ENCODE data around the gene HEG1.

HEG1 gene

DNA sequence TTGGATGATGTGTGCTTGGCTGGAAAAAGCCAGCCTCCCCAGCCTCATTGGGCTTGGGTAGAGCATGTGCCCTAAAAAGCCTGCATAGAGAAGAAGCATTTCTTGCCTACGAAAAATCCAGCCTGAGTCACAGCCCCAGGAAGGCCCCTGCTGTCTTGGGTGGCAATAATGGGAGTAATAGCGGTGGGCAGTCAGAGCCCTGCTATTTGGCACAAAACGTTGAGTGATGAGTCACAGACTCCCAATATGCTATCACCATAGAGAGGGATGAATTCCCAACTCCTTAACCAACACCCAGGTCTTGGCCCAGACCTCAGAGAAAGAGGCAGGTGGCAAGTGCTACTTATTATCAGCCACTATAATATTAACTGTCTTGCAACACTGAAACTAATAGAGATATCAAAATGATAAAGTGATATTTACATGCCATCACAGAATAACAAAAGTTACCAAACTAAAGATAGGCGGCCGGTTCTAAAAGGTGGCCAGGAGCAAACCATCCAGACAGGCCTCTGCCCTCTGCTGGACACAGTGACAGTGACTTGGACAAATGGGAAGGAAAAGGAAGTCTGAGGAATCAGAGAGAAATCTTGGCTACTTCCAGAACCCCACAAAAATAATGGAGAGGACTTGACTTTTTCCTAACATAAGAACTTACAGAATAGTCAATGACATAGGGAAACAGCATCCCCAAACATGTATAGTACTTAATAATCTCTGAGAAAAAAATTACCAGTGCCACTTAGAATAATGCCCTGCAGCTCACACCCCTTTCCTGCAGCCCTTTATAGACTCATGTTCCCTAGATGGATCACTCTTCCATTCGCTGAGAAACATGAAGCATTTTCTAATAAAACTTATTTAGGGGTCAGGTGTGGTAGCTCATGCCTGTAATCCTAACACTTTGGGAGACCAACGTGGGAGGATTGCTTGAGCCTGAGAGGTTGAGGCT, 69.3 kb downstream of the HEG1 start:
- H3K9me3 ChIP-seq (ENCODE audit: control extremely low read depth in 1 of 5, control insufficient read depth in 4 of 5, insufficient read depth in 2 of 5, low read depth in 1 of 5, low read length in 4 of 5), result no peaks in the 10 kb centered on the region
- peaks cover 0 to 4% (median 0%) of the 10 kb centered on the region in 4 experiments for H3K4me1 ChIP-seq (ENCODE audit: control extremely low read depth in 1 of 4, control insufficient read depth in 4 of 4, insufficient read depth in 4 of 4, low read length in 3 of 4)
- H3K27ac ChIP-seq (ENCODE audit: insufficient read depth in 1 of 2, low read depth in 1 of 2, low read length in 2 of 2, poor library complexity in 1 of 2, severe bottlenecking in 2 of 2), result no peak overlapping the region
- CTCF ChIA-PET, result interaction anchor here (0.8 to 1.4 kb wide), 3 partner anchors 9 to 417 kb away, joined by 3 to 4 read pairs (median 3); no protein-coding TSS in a partner anchor
- POLR2A ChIA-PET, result interaction anchor here (0.6 kb wide), 2 partner anchors 97 to 174 kb away, joined by 4 read pairs; no protein-coding TSS in a partner anchor
- peaks cover 0 to 13% (median 7%) of the 10 kb centered on the region in 4 experiments for H3K36me3 ChIP-seq (ENCODE audit: control insufficient read depth in 4 of 4, insufficient read depth in 4 of 4, low read length in 3 of 4)
- no peak overlapping the region for H3K4me3 ChIP-seq (ENCODE audit: control insufficient read depth in 1 of 7, extremely low read depth in 1 of 7, insufficient read depth in 4 of 7, low read depth in 2 of 7, low read length in 6 of 7)
- no peak for DNase-seq
- WGBS (ENCODE audit: insufficient coverage), result 93% methylated on average over 3 of the region's 7 CpGs
- no peaks in the 10 kb centered on the region for H3K27me3 ChIP-seq (replicated peaks in 2 of 5; ENCODE audit: control insufficient read depth in 4 of 5, insufficient read depth in 5 of 5, low read length in 4 of 5)

- peaks cover 0 to 4% (median 0%) of the 10 kb centered on the region in 4 experiments for H3K4me1 ChIP-seq (ENCODE audit: control extremely low read depth in 1 of 4, control insufficient read depth in 4 of 4, insufficient read depth in 4 of 4, low read length in 3 of 4)
- no peak for DNase-seq
- H3K36me3 ChIP-seq (ENCODE audit: control insufficient read depth in 4 of 4, insufficient read depth in 4 of 4, low read length in 3 of 4), result peaks cover 0 to 9% (median 5%) of the 10 kb centered on the region in 4 experiments
- no peaks in the 10 kb centered on the region for H3K27me3 ChIP-seq (replicated peaks in 2 of 5; ENCODE audit: control insufficient read depth in 4 of 5, insufficient read depth in 5 of 5, low read length in 4 of 5)
- no peaks in the 10 kb centered on the region for H3K9me3 ChIP-seq (ENCODE audit: control extremely low read depth in 1 of 5, control insufficient read depth in 4 of 5, insufficient read depth in 2 of 5, low read depth in 1 of 5, low read length in 4 of 5)
- 73% methylated on average over 2 of the region's 4 CpGs for WGBS (ENCODE audit: insufficient coverage)
- ChIA-PET POLR2A (no interaction called here), CTCF (no interaction called here)
- no peak overlapping the region for H3K4me3 ChIP-seq (ENCODE audit: control insufficient read depth in 1 of 7, extremely low read depth in 1 of 7, insufficient read depth in 4 of 7, low read depth in 2 of 7, low read length in 6 of 7)
- H3K27ac ChIP-seq (ENCODE audit: insufficient read depth in 1 of 2, low read depth in 1 of 2, low read length in 2 of 2, poor library complexity in 1 of 2, severe bottlenecking in 2 of 2), result no peak overlapping the region
Measured at GRCh38 chr3:124985349-124985748, 70.4 kb downstream of the HEG1 start.

DNA sequence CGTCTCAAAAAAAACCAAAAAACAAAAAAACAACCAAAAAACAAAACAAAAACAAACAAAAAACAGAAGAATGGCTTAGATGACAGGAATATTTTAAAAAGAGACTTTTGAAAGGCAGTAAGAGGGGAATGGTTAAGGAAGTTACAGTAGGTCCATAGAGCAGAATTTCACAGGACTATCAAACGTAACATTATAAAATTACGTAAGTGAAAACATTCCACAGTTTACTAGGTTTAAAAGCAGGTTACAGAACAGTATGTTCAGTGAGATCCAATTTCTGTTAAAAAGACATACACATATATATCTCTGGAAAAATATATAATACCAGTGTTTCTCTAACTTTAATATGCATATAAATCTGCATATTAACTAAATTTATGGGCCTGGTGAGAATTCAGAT, 71.0 kb downstream of the HEG1 start:
- Histone ChIP-seq H3K27ac (ENCODE audit: insufficient read depth in 1 of 2, low read depth in 1 of 2, low read length in 2 of 2, poor library complexity in 1 of 2, severe bottlenecking in 2 of 2) (no peak overlapping the region), H3K27me3 (replicated peaks in 2 of 5; ENCODE audit: control insufficient read depth in 4 of 5, insufficient read depth in 5 of 5, low read length in 4 of 5) (no peaks in the 10 kb centered on the region), H3K36me3 (ENCODE audit: control insufficient read depth in 4 of 4, insufficient read depth in 4 of 4, low read length in 3 of 4) (peaks cover 0 to 8% (median 3%) of the 10 kb centered on the region in 4 experiments), H3K4me3 (ENCODE audit: control insufficient read depth in 1 of 7, extremely low read depth in 1 of 7, insufficient read depth in 4 of 7, low read depth in 2 of 7, low read length in 6 of 7) (no peak overlapping the region), H3K9me3 (ENCODE audit: control extremely low read depth in 1 of 5, control insufficient read depth in 4 of 5, insufficient read depth in 2 of 5, low read depth in 1 of 5, low read length in 4 of 5) (no peaks in the 10 kb centered on the region), H3K4me1 (ENCODE audit: control extremely low read depth in 1 of 4, control insufficient read depth in 4 of 4, insufficient read depth in 4 of 4, low read length in 3 of 4) (peaks cover 0 to 4% (median 0%) of the 10 kb centered on the region in 4 experiments)
- CTCF ChIA-PET, result interaction anchor here (1.0 kb wide), 1 partner anchor 10 kb away, joined by 3 read pairs; no protein-coding TSS in a partner anchor
- no CpG with 5 or more reads among the region's 3 CpGs for WGBS (ENCODE audit: insufficient coverage)
- DNase-seq, result no peak
- POLR2A ChIA-PET, result no interaction called here

DNA sequence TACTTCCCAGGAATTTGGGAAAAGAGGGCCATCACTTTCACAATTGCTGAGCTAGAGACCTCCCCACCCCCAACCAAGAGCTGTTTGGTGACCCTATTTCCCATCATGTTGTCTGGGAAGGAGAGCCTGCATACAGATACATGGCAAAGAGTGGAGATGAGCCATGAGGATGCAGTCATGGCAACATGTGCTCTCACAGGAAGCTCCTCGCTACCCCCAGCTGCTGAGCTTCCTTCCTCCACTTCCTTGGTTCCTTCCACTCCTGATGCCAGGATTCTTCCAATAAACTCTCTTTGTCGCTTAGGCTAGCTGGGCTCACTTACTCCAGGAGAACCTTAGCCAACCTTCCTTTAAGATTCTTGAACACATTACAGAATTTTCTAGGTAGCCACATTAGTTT, 72.9 kb downstream of the HEG1 start:
- POLR2A ChIA-PET, result interaction anchor here (0.6 kb wide), 1 partner anchor 11 kb away, joined by 4 read pairs; no protein-coding TSS in a partner anchor
- CTCF ChIA-PET, result interaction anchor here (1.1 to 1.5 kb wide), 2 partner anchors 12 to 18 kb away, joined by 3 to 4 read pairs; no protein-coding TSS in a partner anchor
- H3K4me1 ChIP-seq (ENCODE audit: control extremely low read depth in 1 of 4, control insufficient read depth in 4 of 4, insufficient read depth in 4 of 4, low read length in 3 of 4), result peaks cover 0 to 4% (median 0%) of the 10 kb centered on the region in 4 experiments
- H3K27ac ChIP-seq (ENCODE audit: insufficient read depth in 1 of 2, low read depth in 1 of 2, low read length in 2 of 2, poor library complexity in 1 of 2, severe bottlenecking in 2 of 2), result no peak overlapping the region
- no peaks in the 10 kb centered on the region for H3K27me3 ChIP-seq (replicated peaks in 2 of 5; ENCODE audit: control insufficient read depth in 4 of 5, insufficient read depth in 5 of 5, low read length in 4 of 5)
- peaks cover 0 to 5% (median 3%) of the 10 kb centered on the region in 4 experiments for H3K36me3 ChIP-seq (ENCODE audit: control insufficient read depth in 4 of 4, insufficient read depth in 4 of 4, low read length in 3 of 4)
- 81% methylated on average over 2 of the region's 2 CpGs for WGBS (ENCODE audit: insufficient coverage)
- H3K9me3 ChIP-seq (ENCODE audit: control extremely low read depth in 1 of 5, control insufficient read depth in 4 of 5, insufficient read depth in 2 of 5, low read depth in 1 of 5, low read length in 4 of 5), result no peaks in the 10 kb centered on the region
- DNase-seq, result no peak
- H3K4me3 ChIP-seq (ENCODE audit: control insufficient read depth in 1 of 7, extremely low read depth in 1 of 7, insufficient read depth in 4 of 7, low read depth in 2 of 7, low read length in 6 of 7), result no peak overlapping the region

GRCh38 chr3:124981472-124981871, 74.3 kb downstream of the HEG1 start:
- Histone ChIP-seq H3K4me1 (ENCODE audit: control extremely low read depth in 1 of 4, control insufficient read depth in 4 of 4, insufficient read depth in 4 of 4, low read length in 3 of 4) (peaks cover 0 to 4% (median 0%) of the 10 kb centered on the region in 4 experiments), H3K4me3 (ENCODE audit: control insufficient read depth in 1 of 7, extremely low read depth in 1 of 7, insufficient read depth in 4 of 7, low read depth in 2 of 7, low read length in 6 of 7) (no peak overlapping the region), H3K27me3 (replicated peaks in 2 of 5; ENCODE audit: control insufficient read depth in 4 of 5, insufficient read depth in 5 of 5, low read length in 4 of 5) (no peaks in the 10 kb centered on the region), H3K27ac (ENCODE audit: insufficient read depth in 1 of 2, low read depth in 1 of 2, low read length in 2 of 2, poor library complexity in 1 of 2, severe bottlenecking in 2 of 2) (no peak overlapping the region), H3K36me3 (ENCODE audit: control insufficient read depth in 4 of 4, insufficient read depth in 4 of 4, low read length in 3 of 4) (peaks cover 0 to 5% (median 3%) of the 10 kb centered on the region in 4 experiments), H3K9me3 (ENCODE audit: control extremely low read depth in 1 of 5, control insufficient read depth in 4 of 5, insufficient read depth in 2 of 5, low read depth in 1 of 5, low read length in 4 of 5) (no peaks in the 10 kb centered on the region)
- WGBS (ENCODE audit: insufficient coverage), result 94% methylated on average over 4 of the region's 5 CpGs
- no peak for DNase-seq
- ChIA-PET POLR2A (no interaction called here), CTCF (no interaction called here)

GRCh38 chr3:124978627-124979026, 77.2 kb downstream of the HEG1 start:
- WGBS (ENCODE audit: insufficient coverage), result 94% methylated on average over 4 of the region's 7 CpGs
- Histone ChIP-seq H3K27ac (ENCODE audit: insufficient read depth in 1 of 2, low read depth in 1 of 2, low read length in 2 of 2, poor library complexity in 1 of 2, severe bottlenecking in 2 of 2) (no peak overlapping the region), H3K4me3 (ENCODE audit: control insufficient read depth in 1 of 7, extremely low read depth in 1 of 7, insufficient read depth in 4 of 7, low read depth in 2 of 7, low read length in 6 of 7) (no peak overlapping the region), H3K36me3 (ENCODE audit: control insufficient read depth in 4 of 4, insufficient read depth in 4 of 4, low read length in 3 of 4) (peaks cover 0 to 1% (median 0%) of the 10 kb centered on the region in 4 experiments), H3K9me3 (ENCODE audit: control extremely low read depth in 1 of 5, control insufficient read depth in 4 of 5, insufficient read depth in 2 of 5, low read depth in 1 of 5, low read length in 4 of 5) (no peaks in the 10 kb centered on the region), H3K4me1 (ENCODE audit: control extremely low read depth in 1 of 4, control insufficient read depth in 4 of 4, insufficient read depth in 4 of 4, low read length in 3 of 4) (peaks cover 0 to 7% (median 2%) of the 10 kb centered on the region in 4 experiments), H3K27me3 (replicated peaks in 2 of 5; ENCODE audit: control insufficient read depth in 4 of 5, insufficient read depth in 5 of 5, low read length in 4 of 5) (no peaks in the 10 kb centered on the region)
- ChIA-PET POLR2A (no interaction called here), CTCF (interaction anchor here (1.0 kb wide), 1 partner anchor 16 kb away, joined by 3 read pairs; no protein-coding TSS in a partner anchor)
- no peak for DNase-seq

DNA sequence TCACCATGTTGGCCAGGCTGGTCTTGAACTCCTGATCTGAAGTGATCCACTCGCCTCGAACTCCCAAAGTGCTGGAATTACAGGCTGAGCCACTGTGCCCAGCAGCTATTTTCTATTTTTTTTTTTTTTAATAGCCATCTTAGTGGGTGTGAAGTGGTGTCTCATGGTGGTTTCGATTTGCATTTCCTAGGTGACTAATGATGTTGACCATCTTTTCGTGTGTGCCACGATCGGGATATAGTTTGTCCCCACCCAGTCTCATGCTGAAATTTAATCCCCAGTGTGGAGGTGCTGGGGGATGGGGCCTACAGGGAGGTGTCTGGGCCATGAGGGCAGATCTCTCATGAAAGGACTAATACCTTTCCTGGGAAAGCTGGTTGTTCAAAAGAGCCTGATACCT, 79.4 kb downstream of the HEG1 start:
- POLR2A ChIA-PET, result interaction anchor here (0.6 kb wide), 1 partner anchor 25 kb away, joined by 3 read pairs; no protein-coding TSS in a partner anchor
- CTCF ChIA-PET, result no interaction called here
- Histone ChIP-seq H3K4me1 (ENCODE audit: control extremely low read depth in 1 of 4, control insufficient read depth in 4 of 4, insufficient read depth in 4 of 4, low read length in 3 of 4) (peaks cover 0 to 7% (median 0%) of the 10 kb centered on the region in 4 experiments), H3K27me3 (replicated peaks in 2 of 5; ENCODE audit: control insufficient read depth in 4 of 5, insufficient read depth in 5 of 5, low read length in 4 of 5) (no peaks in the 10 kb centered on the region), H3K27ac (ENCODE audit: insufficient read depth in 1 of 2, low read depth in 1 of 2, low read length in 2 of 2, poor library complexity in 1 of 2, severe bottlenecking in 2 of 2) (no peak overlapping the region), H3K36me3 (ENCODE audit: control insufficient read depth in 4 of 4, insufficient read depth in 4 of 4, low read length in 3 of 4) (no peaks in the 10 kb centered on the region), H3K4me3 (ENCODE audit: control insufficient read depth in 1 of 7, extremely low read depth in 1 of 7, insufficient read depth in 4 of 7, low read depth in 2 of 7, low read length in 6 of 7) (no peak overlapping the region), H3K9me3 (ENCODE audit: control extremely low read depth in 1 of 5, control insufficient read depth in 4 of 5, insufficient read depth in 2 of 5, low read depth in 1 of 5, low read length in 4 of 5) (no peaks in the 10 kb centered on the region)
- 100% methylated on average over 3 of the region's 6 CpGs for WGBS (ENCODE audit: insufficient coverage)
- DNase-seq, result no peak

Measured in common myeloid progenitor, CD34-positive (primary cell).